MM.1S (cell line): ENCODE data around the gene SMCO4.

Experiments
- DNase-seq: peaks from one replicate; pipeline ENCODE4 v3.0.0-alpha.2; 2015
- H2AFZ ChIP-seq: fragments of 300-600 bp; sonication (generic); 2 replicates; pipeline ENCODE4 v1.6.0; 2016; ENCODE audit warnings: antibody characterized with exemption, low read length
- H3F3A ChIP-seq: fragments of 300-600 bp; sonication (generic); 2 replicates; pipeline ENCODE4 v1.6.1; 2016; ENCODE audit warnings: mild to moderate bottlenecking, antibody characterized with exemption, low read length, moderate library complexity, mixed read lengths; ENCODE audit not compliant: insufficient read depth
- H3K27ac ChIP-seq: fragments of 300-600 bp; sonication (generic); 2 replicates; pipeline ENCODE4 v1.5.1; 2016; ENCODE audit warnings: mild to moderate bottlenecking, low read length
- H3K27me3 ChIP-seq: fragments of 300-600 bp; sonication (generic); replicated peaks from 2 replicates; pipeline ENCODE4 v1.6.0; 2016; ENCODE audit warnings: low read length; ENCODE audit not compliant: insufficient read depth
- H3K36me3 ChIP-seq: fragments of 300-600 bp; sonication (generic); replicated peaks from 2 replicates; pipeline ENCODE4 v1.6.1; 2016; ENCODE audit warnings: mild to moderate bottlenecking, low read length, mixed read lengths; ENCODE audit not compliant: insufficient read depth
- H3K4me1 ChIP-seq: fragments of 300-600 bp; sonication (generic); 2 replicates; pipeline ENCODE4 v1.6.1; 2016; ENCODE audit warnings: low read length, mixed read lengths
- H3K4me2 ChIP-seq: fragments of 300-600 bp; sonication (generic); 2 replicates; pipeline ENCODE4 v1.6.0; 2016; ENCODE audit warnings: low read depth, low read length
- H3K4me3 ChIP-seq: fragments of 300-600 bp; sonication (generic); 2 replicates; pipeline ENCODE4 v1.5.1; 2016; ENCODE audit warnings: low read length, mixed read lengths
- H3K79me2 ChIP-seq: fragments of 300-600 bp; sonication (generic); 2 replicates; pipeline ENCODE4 v1.6.1; 2016; ENCODE audit warnings: mixed run types, low read length, mixed read lengths
- H3K9ac ChIP-seq: fragments of 300-600 bp; sonication (generic); 2 replicates; pipeline ENCODE4 v1.6.1; 2016; ENCODE audit warnings: low read length, mixed read lengths
- H3K9me2 ChIP-seq: fragments of 300-600 bp; sonication (generic); replicated peaks from 2 replicates; pipeline ENCODE4 v1.6.1; 2016; ENCODE audit warnings: mild to moderate bottlenecking, low read length, mixed read lengths; ENCODE audit not compliant: insufficient read depth
- H3K9me3 ChIP-seq: fragments of 300-600 bp; sonication (generic); replicated peaks from 2 replicates; pipeline ENCODE4 v1.6.1; 2016; ENCODE audit warnings: mild to moderate bottlenecking, low read length, mixed read lengths; ENCODE audit not compliant: insufficient read depth
- H4K20me1 ChIP-seq: fragments of 300-600 bp; sonication (generic); 2 replicates; pipeline ENCODE4 v1.6.1; 2016; ENCODE audit warnings: mild to moderate bottlenecking, low read length, moderate library complexity, mixed read lengths; ENCODE audit not compliant: insufficient read depth
- EZH2 ChIP-seq: fragments of 300-600 bp; sonication (generic); optimal IDR thresholded peaks from 2 replicates; pipeline ENCODE3; 2017; ENCODE audit warnings: low read depth, mild to moderate bottlenecking, antibody characterized with exemption, low read length, mixed read lengths
- EZH2phosphoT487 ChIP-seq: fragments of 300-600 bp; sonication (generic); IDR thresholded peaks from 2 replicates; pipeline ENCODE4 v1.6.1; 2018; ENCODE audit warnings: antibody characterized with exemption, low read length
- TF ChIP-seq, protein P1 (sequence below): fragments of 300-600 bp; sonication (generic); IDR thresholded peaks from 2 replicates; pipeline ENCODE4 v1.5.1; 2016; ENCODE audit warnings: antibody characterized with exemption, low read length, mixed read lengths

SMCO4 gene

DNA sequence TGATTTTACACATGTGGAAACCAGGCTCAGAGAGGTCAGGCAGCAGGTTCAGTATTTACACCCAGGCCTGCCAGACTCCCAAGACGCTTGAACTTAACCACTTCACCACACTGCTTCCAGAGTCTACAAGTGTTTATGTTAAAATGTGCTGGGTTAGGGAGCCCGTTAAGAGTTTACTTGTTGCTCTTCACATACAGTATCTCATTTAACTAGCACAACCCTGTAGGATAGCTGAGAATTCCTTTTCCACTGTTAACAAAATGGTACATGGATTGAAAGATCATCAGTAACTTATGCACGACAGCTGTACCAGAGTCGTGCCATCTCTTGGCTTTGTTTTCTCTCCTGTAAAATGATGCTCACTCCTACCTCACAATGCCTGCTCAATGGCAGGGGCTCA is 2.9 kb downstream of the SMCO4 start:
- Histone ChIP-seq H2AFZ (no peak overlapping the region), H3K4me3 (no peak overlapping the region), H3K27me3 (no peaks in the 10 kb centered on the region), H3K36me3 (no peaks in the 10 kb centered on the region), H3K27ac (no peak overlapping the region), H3K79me2 (peaks cover 11% of the 10 kb centered on the region; the same call in 1 of the 2 replicates), H3K9me2 (no peaks in the 10 kb centered on the region), H3F3A (no peaks in the 10 kb centered on the region), H3K9me3 (no peaks in the 10 kb centered on the region), H3K9ac (no peak overlapping the region), H3K4me2 (no peak overlapping the region), H4K20me1 (no peaks in the 10 kb centered on the region), H3K4me1 (peaks cover 14% of the 10 kb centered on the region; the same call in 1 of the 2 replicates)
- no peak for DNase-seq
- TF ChIP-seq EZH2phosphoT487, result no peak
- no peak for TF ChIP-seq EZH2
- TF ChIP-seq, protein P1, sequence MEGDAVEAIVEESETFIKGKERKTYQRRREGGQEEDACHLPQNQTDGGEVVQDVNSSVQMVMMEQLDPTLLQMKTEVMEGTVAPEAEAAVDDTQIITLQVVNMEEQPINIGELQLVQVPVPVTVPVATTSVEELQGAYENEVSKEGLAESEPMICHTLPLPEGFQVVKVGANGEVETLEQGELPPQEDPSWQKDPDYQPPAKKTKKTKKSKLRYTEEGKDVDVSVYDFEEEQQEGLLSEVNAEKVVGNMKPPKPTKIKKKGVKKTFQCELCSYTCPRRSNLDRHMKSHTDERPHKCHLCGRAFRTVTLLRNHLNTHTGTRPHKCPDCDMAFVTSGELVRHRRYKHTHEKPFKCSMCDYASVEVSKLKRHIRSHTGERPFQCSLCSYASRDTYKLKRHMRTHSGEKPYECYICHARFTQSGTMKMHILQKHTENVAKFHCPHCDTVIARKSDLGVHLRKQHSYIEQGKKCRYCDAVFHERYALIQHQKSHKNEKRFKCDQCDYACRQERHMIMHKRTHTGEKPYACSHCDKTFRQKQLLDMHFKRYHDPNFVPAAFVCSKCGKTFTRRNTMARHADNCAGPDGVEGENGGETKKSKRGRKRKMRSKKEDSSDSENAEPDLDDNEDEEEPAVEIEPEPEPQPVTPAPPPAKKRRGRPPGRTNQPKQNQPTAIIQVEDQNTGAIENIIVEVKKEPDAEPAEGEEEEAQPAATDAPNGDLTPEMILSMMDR, result no peak

DNA sequence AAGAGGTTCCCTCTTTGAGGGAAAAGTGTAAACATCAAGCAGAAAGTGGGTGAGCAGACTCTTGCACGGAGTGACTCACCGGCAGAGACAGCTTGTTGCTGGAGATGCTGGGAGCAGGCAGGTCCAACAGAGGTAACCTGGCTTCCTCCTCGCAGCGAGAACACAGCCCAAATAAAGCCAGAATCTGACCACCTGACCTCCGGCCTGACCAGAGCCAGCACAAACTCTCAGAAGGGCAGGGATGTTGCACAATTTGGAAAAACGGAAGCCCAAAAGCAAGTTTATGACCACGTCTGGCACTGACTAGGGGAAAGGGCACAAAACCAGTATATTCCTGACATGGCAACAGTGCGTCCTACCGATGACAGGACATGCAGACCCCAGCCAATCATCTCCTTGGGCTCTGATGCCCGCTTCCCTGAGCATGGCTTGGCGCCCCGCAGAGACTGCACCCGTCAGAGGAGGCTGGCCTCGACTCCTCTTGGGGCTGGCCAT is 5.4 kb downstream of the SMCO4 start:
- H3K79me2 ChIP-seq, result peaks cover 11% of the 10 kb centered on the region; the same call in 1 of the 2 replicates
- no peak overlapping the region for H3K4me3 ChIP-seq
- peaks cover 15% of the 10 kb centered on the region; the same call in 1 of the 2 replicates for H3K4me1 ChIP-seq

DNA sequence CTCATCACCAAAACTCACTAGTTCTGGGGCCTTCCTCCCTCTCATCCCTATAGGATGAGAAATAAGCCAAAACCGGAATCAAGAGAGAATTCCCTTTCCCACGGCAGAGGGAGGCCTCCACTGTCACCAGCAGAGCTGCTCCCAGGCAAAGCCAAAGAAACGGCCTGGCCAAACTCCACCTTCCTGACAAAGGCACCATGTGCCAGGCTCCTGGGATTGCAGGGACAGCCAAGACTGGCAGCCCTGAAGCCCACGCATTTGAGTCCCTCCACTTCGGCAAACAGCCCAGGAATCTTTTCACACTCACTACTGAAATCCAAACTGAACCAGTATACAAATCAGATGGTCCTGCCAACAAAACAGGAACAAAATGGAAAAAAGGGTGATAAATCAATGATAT is 6.1 kb downstream of the SMCO4 start:
- H3K4me2 ChIP-seq, result no peak overlapping the region

More for the DNA sequence above, 5.4 kb downstream of the SMCO4 start:
- no peak for DNase-seq
- H3K9ac ChIP-seq, result no peak overlapping the region
- H3K27ac ChIP-seq, result no peak overlapping the region
- no peaks in the 10 kb centered on the region for H3K36me3 ChIP-seq
- H3K27me3 ChIP-seq, result no peaks in the 10 kb centered on the region
- H3K9me3 ChIP-seq, result no peaks in the 10 kb centered on the region
- no peaks in the 10 kb centered on the region for H4K20me1 ChIP-seq
- H3K9me2 ChIP-seq, result no peaks in the 10 kb centered on the region
- H3F3A ChIP-seq, result no peaks in the 10 kb centered on the region
- no peak overlapping the region for H3K4me2 ChIP-seq
- no peak for TF ChIP-seq EZH2
- TF ChIP-seq, protein P1, result no peak
- TF ChIP-seq EZH2phosphoT487, result no peak
- H2AFZ ChIP-seq, result no peak overlapping the region

More for the DNA sequence above, 6.1 kb downstream of the SMCO4 start:
- Histone ChIP-seq H3K9ac (no peak overlapping the region), H4K20me1 (no peaks in the 10 kb centered on the region), H3K79me2 (peaks cover 7% of the 10 kb centered on the region; the same call in 1 of the 2 replicates), H3K9me3 (no peaks in the 10 kb centered on the region), H3K9me2 (no peaks in the 10 kb centered on the region), H3K4me3 (no peak overlapping the region), H3K27ac (no peak overlapping the region), H3F3A (no peaks in the 10 kb centered on the region), H3K36me3 (no peaks in the 10 kb centered on the region), H2AFZ (no peak overlapping the region), H3K4me1 (peaks cover 12% of the 10 kb centered on the region; the same call in 1 of the 2 replicates), H3K27me3 (no peaks in the 10 kb centered on the region)
- TF ChIP-seq EZH2phosphoT487 (no peak), EZH2 (no peak)
- TF ChIP-seq, protein P1, result no peak
- DNase-seq, result no peak
